ENCODE results near the gene ACOT7. TPM values are rescaled to one million over a fixed set of nuclear protein-coding genes. Genes with fewer than 3 reads are reported as not detected.

ACOT7 gene
- polyA plus RNA-seq, 1 donor: 28.8 TPM

DNA sequence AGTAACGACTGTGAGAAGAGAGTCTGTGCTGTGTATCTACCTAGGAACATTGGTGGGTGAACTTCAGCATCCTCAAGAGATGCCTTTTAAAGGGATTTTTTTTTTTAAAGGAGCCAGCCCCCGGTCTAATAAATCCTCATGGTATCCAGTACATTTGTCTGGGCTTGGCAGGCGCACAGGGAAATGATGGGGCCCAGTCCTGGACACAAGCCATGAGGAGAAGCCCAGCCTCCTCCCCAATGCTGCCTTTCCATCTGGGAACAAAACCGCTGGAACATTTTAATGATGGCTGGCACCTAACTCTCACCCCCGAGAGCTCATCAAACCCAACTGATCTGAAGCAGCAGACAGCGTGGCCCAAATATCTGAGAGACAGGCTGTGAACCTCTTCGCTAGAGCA lies 64.2 kb downstream of the ACOT7 start:
- H3K4me3 ChIP-seq (ENCODE audit: low read length): no peak overlapping the region
- no peak for DNase-seq
- no peaks in the 10 kb centered on the region for H3K27me3 ChIP-seq (ENCODE audit: control insufficient read depth, insufficient read depth, low read length)
- H3K9me3 ChIP-seq (ENCODE audit: control insufficient read depth, low read depth, low read length): no peaks in the 10 kb centered on the region
- H3K36me3 ChIP-seq (ENCODE audit: control insufficient read depth, insufficient read depth, low read length): peaks cover 10% of the 10 kb centered on the region
- no CpG with 5 or more reads among the region's 7 CpGs for WGBS (ENCODE audit: insufficient coverage, low lambda C conversion rate)
- peak overlapping the region; percentile 38 for H3K27ac ChIP-seq (ENCODE audit: low read length)
- H3K4me1 ChIP-seq (ENCODE audit: control insufficient read depth, insufficient read depth, low read length): peaks cover 8% of the 10 kb centered on the region

DNA sequence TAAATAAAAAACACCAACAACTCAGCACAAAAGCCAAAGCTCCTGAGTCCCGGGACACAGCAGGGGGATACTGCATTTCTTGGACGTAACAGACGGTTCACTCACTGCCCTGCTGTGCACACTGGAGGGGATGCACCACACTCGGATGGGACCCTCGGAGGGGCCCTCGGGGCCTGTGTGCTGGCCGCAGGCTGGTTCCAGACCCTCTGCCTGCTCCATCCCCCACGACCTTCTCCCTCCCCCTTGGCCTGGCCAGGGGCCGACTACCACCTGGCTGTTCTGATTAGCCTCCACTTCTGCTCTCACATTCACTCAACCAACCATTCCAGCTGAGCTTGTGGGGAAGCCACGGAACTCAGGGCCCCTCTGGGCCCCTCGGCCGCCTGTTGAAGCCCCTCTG lies 64.9 kb downstream of the ACOT7 start:
- no peak for DNase-seq

DNA sequence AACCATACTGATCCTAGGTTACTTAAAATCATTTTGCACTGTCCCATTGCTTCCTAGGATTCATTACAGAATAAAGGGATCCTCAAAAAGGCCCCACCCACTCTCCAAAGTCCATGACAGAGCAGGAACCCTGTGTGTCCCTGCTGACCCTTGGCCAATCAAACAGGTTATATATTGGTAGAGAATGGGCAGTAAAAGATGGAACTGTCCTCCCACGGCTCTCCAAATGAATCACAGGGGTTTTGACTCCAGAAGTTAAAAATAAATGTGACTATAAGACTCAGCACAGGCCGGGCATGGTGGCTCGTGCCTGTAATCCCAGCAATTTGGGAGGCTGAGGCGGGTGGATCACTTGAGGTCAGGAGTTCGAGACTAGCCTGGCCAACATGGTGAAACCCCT lies 65.5 kb downstream of the ACOT7 start:
- WGBS (ENCODE audit: insufficient coverage, low lambda C conversion rate): no CpG with 5 or more reads among the region's 5 CpGs
- Histone ChIP-seq H3K36me3 (ENCODE audit: control insufficient read depth, insufficient read depth, low read length) (peaks cover 10% of the 10 kb centered on the region), H3K4me3 (ENCODE audit: low read length) (no peak overlapping the region), H3K27me3 (ENCODE audit: control insufficient read depth, insufficient read depth, low read length) (no peaks in the 10 kb centered on the region), H3K4me1 (ENCODE audit: control insufficient read depth, insufficient read depth, low read length) (peaks cover 8% of the 10 kb centered on the region), H3K9me3 (ENCODE audit: control insufficient read depth, low read depth, low read length) (no peaks in the 10 kb centered on the region), H3K27ac (ENCODE audit: low read length) (no peak overlapping the region)
- DNase-seq: no peak

More for the DNA sequence above, 64.9 kb downstream of the ACOT7 start:
- H3K27me3 ChIP-seq (ENCODE audit: control insufficient read depth, insufficient read depth, low read length): no peaks in the 10 kb centered on the region
- peaks cover 10% of the 10 kb centered on the region for H3K36me3 ChIP-seq (ENCODE audit: control insufficient read depth, insufficient read depth, low read length)
- H3K27ac ChIP-seq (ENCODE audit: low read length): peak overlapping the region; percentile 38
- no CpG with 5 or more reads among the region's 12 CpGs for WGBS (ENCODE audit: insufficient coverage, low lambda C conversion rate)
- peaks cover 8% of the 10 kb centered on the region for H3K4me1 ChIP-seq (ENCODE audit: control insufficient read depth, insufficient read depth, low read length)
- H3K4me3 ChIP-seq (ENCODE audit: low read length): no peak overlapping the region
- H3K9me3 ChIP-seq (ENCODE audit: control insufficient read depth, low read depth, low read length): no peaks in the 10 kb centered on the region

- Histone ChIP-seq H3K4me1 (ENCODE audit: control insufficient read depth, insufficient read depth, low read length) (peaks cover 5% of the 10 kb centered on the region), H3K9me3 (ENCODE audit: control insufficient read depth, low read depth, low read length) (no peaks in the 10 kb centered on the region), H3K36me3 (ENCODE audit: control insufficient read depth, insufficient read depth, low read length) (peaks cover 10% of the 10 kb centered on the region), H3K27ac (ENCODE audit: low read length) (no peak overlapping the region), H3K4me3 (ENCODE audit: low read length) (no peak overlapping the region), H3K27me3 (ENCODE audit: control insufficient read depth, insufficient read depth, low read length) (no peaks in the 10 kb centered on the region)
- no CpG with 5 or more reads among the region's 7 CpGs for WGBS (ENCODE audit: insufficient coverage, low lambda C conversion rate)
- DNase-seq: no peak
Observed at GRCh38 chr1:6325482-6325881, 68.1 kb downstream of the ACOT7 start.

DNA sequence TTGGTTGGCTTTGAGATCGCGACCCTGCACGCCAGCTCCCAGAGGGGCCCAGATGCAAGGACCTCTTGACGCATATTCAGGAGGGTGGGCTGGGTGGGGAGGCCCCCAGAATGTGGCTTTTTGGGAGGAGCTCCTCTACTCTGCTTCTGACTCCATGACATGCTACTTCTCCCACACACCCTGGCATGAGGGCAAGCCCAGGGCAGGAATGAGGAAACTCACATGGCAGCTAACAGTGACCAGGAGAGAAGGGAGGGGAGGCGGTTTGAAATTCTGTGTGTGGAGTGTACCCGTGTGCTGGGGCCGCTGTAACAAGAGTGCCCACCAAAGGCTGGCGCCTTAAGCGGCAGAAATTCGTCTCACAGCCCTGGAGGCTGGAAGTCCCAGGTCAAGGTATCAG lies 71.4 kb downstream of the ACOT7 start:
- Histone ChIP-seq H3K27me3 (ENCODE audit: control insufficient read depth, insufficient read depth, low read length) (no peaks in the 10 kb centered on the region), H3K9me3 (ENCODE audit: control insufficient read depth, low read depth, low read length) (no peaks in the 10 kb centered on the region), H3K36me3 (ENCODE audit: control insufficient read depth, insufficient read depth, low read length) (peaks cover 8% of the 10 kb centered on the region), H3K4me3 (ENCODE audit: low read length) (no peak overlapping the region), H3K4me1 (ENCODE audit: control insufficient read depth, insufficient read depth, low read length) (no peaks in the 10 kb centered on the region), H3K27ac (ENCODE audit: low read length) (no peak overlapping the region)
- no peak for DNase-seq
- no CpG with 5 or more reads among the region's 10 CpGs for WGBS (ENCODE audit: insufficient coverage, low lambda C conversion rate)

DNA sequence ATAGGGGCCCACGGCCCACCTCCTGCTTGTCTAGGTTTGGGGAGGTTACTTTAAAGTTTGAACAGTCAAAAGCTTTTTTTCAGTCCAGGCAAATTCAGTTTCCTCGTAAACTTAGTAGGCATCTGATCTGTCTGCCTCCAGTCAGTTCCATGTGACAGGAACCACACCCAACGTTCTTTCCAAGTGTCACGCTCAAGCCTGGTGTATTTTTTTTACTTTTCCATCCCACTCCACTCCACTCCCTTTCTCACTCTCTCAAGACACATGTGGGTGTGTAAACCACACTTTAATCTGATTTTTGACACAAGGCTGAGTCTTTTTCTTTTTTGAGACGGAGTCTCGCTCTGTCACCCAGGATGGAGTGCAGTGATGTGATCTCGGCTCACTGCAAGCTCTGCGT lies 72.4 kb downstream of the ACOT7 start:
- no peaks in the 10 kb centered on the region for H3K9me3 ChIP-seq (ENCODE audit: control insufficient read depth, low read depth, low read length)
- H3K36me3 ChIP-seq (ENCODE audit: control insufficient read depth, insufficient read depth, low read length): peaks cover 8% of the 10 kb centered on the region
- H3K4me3 ChIP-seq (ENCODE audit: low read length): no peak overlapping the region
- no peak for DNase-seq
- no peaks in the 10 kb centered on the region for H3K4me1 ChIP-seq (ENCODE audit: control insufficient read depth, insufficient read depth, low read length)
- H3K27me3 ChIP-seq (ENCODE audit: control insufficient read depth, insufficient read depth, low read length): no peaks in the 10 kb centered on the region
- no peak overlapping the region for H3K27ac ChIP-seq (ENCODE audit: low read length)
- WGBS (ENCODE audit: insufficient coverage, low lambda C conversion rate): 79% methylated on average over 2 of the region's 8 CpGs

DNA sequence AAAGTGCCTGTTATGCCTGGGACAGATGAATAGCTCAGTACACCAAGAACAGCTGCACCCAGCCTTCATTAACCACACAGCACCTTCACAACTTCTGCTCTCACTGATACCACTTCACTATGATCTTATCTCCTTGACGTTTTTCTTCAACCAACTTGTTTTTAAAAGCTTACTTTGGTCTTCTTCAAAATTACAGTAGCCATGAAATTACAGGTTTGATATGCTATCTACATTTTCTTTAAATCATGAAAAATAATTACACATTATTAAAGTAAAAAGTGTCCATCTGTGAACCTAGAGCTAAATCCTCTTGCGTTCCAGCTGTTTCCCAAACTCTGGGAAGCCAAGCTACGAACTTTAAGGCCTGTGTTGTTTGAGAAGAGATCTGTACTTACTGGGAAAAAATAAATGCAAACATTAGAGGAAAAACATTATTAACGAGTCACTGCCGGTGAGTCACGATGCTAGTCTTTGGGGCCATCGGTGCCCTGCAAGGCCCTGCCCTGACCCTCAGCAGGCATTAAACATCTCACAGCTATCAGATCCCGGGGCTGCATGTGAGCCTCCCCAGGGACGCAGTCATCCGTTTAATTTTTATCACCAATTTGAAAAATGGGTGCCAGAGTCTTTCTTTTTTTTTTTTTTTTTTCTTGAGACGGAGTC lies 76.3 kb downstream of the ACOT7 start:
- DNase-seq: no peak
- no peaks in the 10 kb centered on the region for H3K4me1 ChIP-seq (ENCODE audit: control insufficient read depth, insufficient read depth, low read length)
- H3K36me3 ChIP-seq (ENCODE audit: control insufficient read depth, insufficient read depth, low read length): peaks cover 8% of the 10 kb centered on the region
- H3K4me3 ChIP-seq (ENCODE audit: low read length): no peak overlapping the region
- H3K27me3 ChIP-seq (ENCODE audit: control insufficient read depth, insufficient read depth, low read length): no peaks in the 10 kb centered on the region
- H3K9me3 ChIP-seq (ENCODE audit: control insufficient read depth, low read depth, low read length): no peaks in the 10 kb centered on the region
- no peak overlapping the region for H3K27ac ChIP-seq (ENCODE audit: low read length)
- 60% methylated on average over 1 of the region's 11 CpGs for WGBS (ENCODE audit: insufficient coverage, low lambda C conversion rate)

- no peak for DNase-seq
- H3K36me3 ChIP-seq (ENCODE audit: control insufficient read depth, insufficient read depth, low read length): peaks cover 8% of the 10 kb centered on the region
- H3K4me1 ChIP-seq (ENCODE audit: control insufficient read depth, insufficient read depth, low read length): no peaks in the 10 kb centered on the region
- no peaks in the 10 kb centered on the region for H3K9me3 ChIP-seq (ENCODE audit: control insufficient read depth, low read depth, low read length)
- WGBS (ENCODE audit: insufficient coverage, low lambda C conversion rate): 75% methylated on average over 2 of the region's 14 CpGs
- no peaks in the 10 kb centered on the region for H3K27me3 ChIP-seq (ENCODE audit: control insufficient read depth, insufficient read depth, low read length)
- no peak overlapping the region for H3K4me3 ChIP-seq (ENCODE audit: low read length)
- H3K27ac ChIP-seq (ENCODE audit: low read length): no peak overlapping the region
Observed at GRCh38 chr1:6316240-6317097, 77.1 kb downstream of the ACOT7 start.

DNA sequence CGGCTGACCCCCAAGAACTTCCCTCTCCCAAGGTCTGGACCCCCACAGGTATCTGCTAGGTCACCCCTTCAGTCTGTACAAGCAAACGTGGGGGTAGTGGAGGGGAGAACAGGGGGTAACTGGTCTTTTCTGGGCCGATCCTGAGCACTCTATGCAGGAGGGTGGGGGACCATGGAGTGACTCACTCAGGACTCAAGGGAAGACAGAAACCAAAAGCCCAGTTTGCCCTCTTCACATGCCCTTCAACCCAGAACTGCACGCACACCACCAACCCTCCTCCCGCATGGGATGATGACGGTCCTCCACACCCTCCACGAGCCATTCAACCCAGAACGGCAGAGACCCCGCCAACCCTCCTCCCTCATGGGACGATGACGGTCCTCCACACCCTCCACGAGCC lies 79.1 kb downstream of the ACOT7 start:
- no peak for DNase-seq
- Histone ChIP-seq H3K9me3 (ENCODE audit: control insufficient read depth, low read depth, low read length) (no peaks in the 10 kb centered on the region), H3K4me1 (ENCODE audit: control insufficient read depth, insufficient read depth, low read length) (no peaks in the 10 kb centered on the region), H3K27ac (ENCODE audit: low read length) (no peak overlapping the region), H3K36me3 (ENCODE audit: control insufficient read depth, insufficient read depth, low read length) (peaks cover 8% of the 10 kb centered on the region), H3K4me3 (ENCODE audit: low read length) (no peak overlapping the region), H3K27me3 (ENCODE audit: control insufficient read depth, insufficient read depth, low read length) (no peaks in the 10 kb centered on the region)
- 100% methylated on average over 1 of the region's 12 CpGs for WGBS (ENCODE audit: insufficient coverage, low lambda C conversion rate)

- no peak for DNase-seq
- Histone ChIP-seq H3K27me3 (ENCODE audit: control insufficient read depth, insufficient read depth, low read length) (no peaks in the 10 kb centered on the region), H3K4me1 (ENCODE audit: control insufficient read depth, insufficient read depth, low read length) (no peaks in the 10 kb centered on the region), H3K4me3 (ENCODE audit: low read length) (no peak overlapping the region), H3K9me3 (ENCODE audit: control insufficient read depth, low read depth, low read length) (no peaks in the 10 kb centered on the region), H3K36me3 (ENCODE audit: control insufficient read depth, insufficient read depth, low read length) (peaks cover 8% of the 10 kb centered on the region), H3K27ac (ENCODE audit: low read length) (no peak overlapping the region)
- WGBS (ENCODE audit: insufficient coverage, low lambda C conversion rate): 90% methylated on average over 4 of the region's 18 CpGs
Observed at GRCh38 chr1:6313393-6314200, 80.0 kb downstream of the ACOT7 start.

All from large intestine (tissue), 3 donors.